GM04503 (cell line): ENCODE data around the gene ME2.
"Not testable (repeated sequence)": the region's sequence is repeated elsewhere in the genome, so short reads cannot be mapped to it uniquely, and the experiment has no call there.

ENCODE experiments used
- DNase-seq: peaks from one replicate; pipeline ENCODE4 v3.0.0-alpha.2; 2012; ENCODE audit warnings: low read depth

ME2 gene

GRCh38 chr18:50861617-50862016, 17.3 kb upstream of the ME2 start:
- no peak for DNase-seq

GRCh38 chr18:50862401-50862800, 16.5 kb upstream of the ME2 start:
- DNase-seq = no peak

GRCh38 chr18:50863840-50864375, 15.0 kb upstream of the ME2 start:
- DNase-seq = no peak

- no peak for DNase-seq
Measured at GRCh38 chr18:50866765-50867164, 12.2 kb upstream of the ME2 start.

- no peak for DNase-seq
Measured at GRCh38 chr18:50869150-50869549, 9.8 kb upstream of the ME2 start.

- no peak for DNase-seq
Measured at GRCh38 chr18:50870138-50870845, 8.6 kb upstream of the ME2 start.

GRCh38 chr18:50871846-50872245, 7.1 kb upstream of the ME2 start:
- no peak for DNase-seq

GRCh38 chr18:50875966-50876536, 2.9 kb upstream of the ME2 start:
- no peak for DNase-seq

- no peak for DNase-seq
Measured at GRCh38 chr18:50877545-50878265, 1.2 kb upstream of the ME2 start.

GRCh38 chr18:50879302-50880118, 592 bp downstream of the ME2 start:
- DNase-seq = no peak

- no peak for DNase-seq
Measured at GRCh38 chr18:50880119-50880465, 1.2 kb downstream of the ME2 start.

- not testable (repeated sequence) for DNase-seq
Measured at GRCh38 chr18:50880944-50881343, 2.0 kb downstream of the ME2 start.

- no peak for DNase-seq
Measured at GRCh38 chr18:50886929-50887328, 8.0 kb downstream of the ME2 start.

GRCh38 chr18:50895350-50896045, 16.6 kb downstream of the ME2 start:
- DNase-seq = no peak

- DNase-seq = no peak
Measured at GRCh38 chr18:50896093-50896492, 17.2 kb downstream of the ME2 start.

GRCh38 chr18:50898919-50899318, 20.0 kb downstream of the ME2 start:
- no peak for DNase-seq

- DNase-seq = no peak
Measured at GRCh38 chr18:50902797-50903196, 23.9 kb downstream of the ME2 start.

- DNase-seq = no peak
Measured at GRCh38 chr18:50906843-50907242, 27.9 kb downstream of the ME2 start.

- DNase-seq = no peak
Measured at GRCh38 chr18:50909261-50909660, 30.3 kb downstream of the ME2 start.

- no peak for DNase-seq
Measured at GRCh38 chr18:50911006-50911405, 32.1 kb downstream of the ME2 start.

- DNase-seq = no peak
Measured at GRCh38 chr18:50917021-50917420, 38.1 kb downstream of the ME2 start.

GRCh38 chr18:50918153-50918552, 39.2 kb downstream of the ME2 start:
- DNase-seq = no peak
